ENCODE data around the gene YAF2. TPM values are rescaled to one million over a fixed set of nuclear protein-coding genes. Genes with fewer than 3 reads are reported as not detected.

Gene YAF2
- total RNA-seq, 2 donors from 2014 or later: 18.4 to 24.4 TPM

DNA sequence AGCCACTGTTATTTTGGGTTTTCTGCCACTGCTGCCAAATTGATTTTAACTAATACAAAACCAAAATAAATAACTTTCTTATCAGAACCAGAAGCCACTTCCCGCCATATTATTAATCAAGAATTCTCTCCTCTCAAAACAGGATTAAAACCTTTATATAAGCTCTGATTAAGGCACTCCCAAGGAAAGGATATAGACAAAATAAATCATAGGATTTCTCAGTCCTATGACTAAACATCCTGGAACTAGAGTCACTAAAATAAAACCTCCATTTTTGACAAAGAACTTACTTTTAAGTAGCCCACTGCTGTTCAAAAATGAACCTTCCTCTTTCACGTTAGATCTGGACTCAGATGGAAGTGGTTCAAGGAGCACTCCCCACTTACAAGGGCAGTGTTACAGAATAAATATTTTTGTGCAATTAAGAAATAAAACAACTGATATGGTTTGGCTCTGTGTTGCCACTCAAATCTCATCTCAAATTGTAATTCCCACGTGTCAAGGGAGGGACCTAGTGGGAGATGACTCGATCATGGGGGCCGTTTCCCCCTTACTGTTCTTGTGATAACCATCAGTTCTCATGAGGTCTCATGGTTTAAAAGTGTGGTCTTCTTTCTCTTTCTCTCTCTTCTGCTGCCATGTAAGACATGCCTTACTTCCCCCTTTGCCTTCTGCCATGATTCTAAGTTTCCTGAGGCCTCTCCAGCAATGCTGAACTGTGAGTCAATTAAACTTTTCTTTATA is 119.7 kb downstream of the YAF2 start:
- intact Hi-C loops (cut with DNase I): no loop called here
- TF ChIP-seq, protein P1, sequence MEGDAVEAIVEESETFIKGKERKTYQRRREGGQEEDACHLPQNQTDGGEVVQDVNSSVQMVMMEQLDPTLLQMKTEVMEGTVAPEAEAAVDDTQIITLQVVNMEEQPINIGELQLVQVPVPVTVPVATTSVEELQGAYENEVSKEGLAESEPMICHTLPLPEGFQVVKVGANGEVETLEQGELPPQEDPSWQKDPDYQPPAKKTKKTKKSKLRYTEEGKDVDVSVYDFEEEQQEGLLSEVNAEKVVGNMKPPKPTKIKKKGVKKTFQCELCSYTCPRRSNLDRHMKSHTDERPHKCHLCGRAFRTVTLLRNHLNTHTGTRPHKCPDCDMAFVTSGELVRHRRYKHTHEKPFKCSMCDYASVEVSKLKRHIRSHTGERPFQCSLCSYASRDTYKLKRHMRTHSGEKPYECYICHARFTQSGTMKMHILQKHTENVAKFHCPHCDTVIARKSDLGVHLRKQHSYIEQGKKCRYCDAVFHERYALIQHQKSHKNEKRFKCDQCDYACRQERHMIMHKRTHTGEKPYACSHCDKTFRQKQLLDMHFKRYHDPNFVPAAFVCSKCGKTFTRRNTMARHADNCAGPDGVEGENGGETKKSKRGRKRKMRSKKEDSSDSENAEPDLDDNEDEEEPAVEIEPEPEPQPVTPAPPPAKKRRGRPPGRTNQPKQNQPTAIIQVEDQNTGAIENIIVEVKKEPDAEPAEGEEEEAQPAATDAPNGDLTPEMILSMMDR (IDR thresholded peaks at IDR 0.05): no peak
- Histone ChIP-seq H3K4me1 (no peaks in the 10 kb centered on the region), H3K4me3 (no peak overlapping the region), H3K27ac (no peak overlapping the region), H3K27me3 (no peaks in the 10 kb centered on the region), H3K9me3 (no peaks in the 10 kb centered on the region), H3K9ac (ENCODE audit: low read depth in 2 of 2, low read length in 2 of 2) (no peak overlapping the region), H3K36me3 (no peaks in the 10 kb centered on the region)
- DNase-seq: no peak

DNA sequence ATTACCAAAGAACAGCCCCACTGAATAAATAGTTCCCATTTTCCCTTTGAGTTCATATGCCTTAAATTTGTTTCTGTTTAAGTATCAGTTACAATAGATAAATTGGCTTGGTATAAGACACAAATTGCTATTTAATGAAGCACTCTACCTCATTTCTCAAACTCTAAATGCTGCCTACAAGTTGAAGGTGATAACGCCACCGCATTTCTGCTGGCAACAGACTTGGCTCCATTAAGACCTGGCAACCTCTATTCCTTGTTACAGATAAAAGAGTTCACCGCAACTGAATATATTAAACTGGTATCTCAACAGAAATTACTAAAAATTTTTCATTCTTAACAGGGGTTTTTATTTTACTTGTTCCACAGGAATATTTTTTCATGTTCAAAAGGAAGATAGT is 129.0 kb downstream of the YAF2 start:
- H3K4me3 ChIP-seq: no peak overlapping the region
- no peaks in the 10 kb centered on the region for H3K9me3 ChIP-seq
- no peaks in the 10 kb centered on the region for H3K36me3 ChIP-seq
- H3K4me1 ChIP-seq: no peaks in the 10 kb centered on the region
- TF ChIP-seq, protein P1 (IDR thresholded peaks at IDR 0.05): no peak
- H3K27ac ChIP-seq: no peak overlapping the region
- no peaks in the 10 kb centered on the region for H3K27me3 ChIP-seq
- H3K9ac ChIP-seq (ENCODE audit: low read depth in 2 of 2, low read length in 2 of 2): no peak overlapping the region
- no peak for DNase-seq
- intact Hi-C loops (cut with DNase I): no loop called here

Other genes starting within 250 kb of the YAF2 start
- gene GXYLT1, start 93.4 kb downstream of the YAF2 start, total RNA-seq: 10 to 100 TPM in 1 of 2 donors, 1 to 10 TPM in 1; 9.3 to 11.1 TPM
- 10 to 100 TPM; 31.2 to 35.5 TPM for gene ZCRB1, start 87.8 kb upstream of the YAF2 start, total RNA-seq
- 10 to 100 TPM; 36.8 to 39.7 TPM for gene PPHLN1, start 87.9 kb upstream of the YAF2 start, total RNA-seq